Prostate gland (tissue), 2 donors: ENCODE data around the gene PFKFB3. TPM values are rescaled to one million over a fixed set of nuclear protein-coding genes. Genes with fewer than 3 reads are reported as not detected.

Experiments used
- DNase-seq: peaks from one replicate; pipeline ENCODE4 v3.0.0-alpha.2; 2019; ENCODE audit warnings: low spot score
- H3K27ac ChIP-seq, 2 donors: fragments of 200-600 bp; sonication (generic); 2 replicates each; pipeline ENCODE4 v1.5.1; 2017 to 2019
- H3K27me3 ChIP-seq: fragments of 200-600 bp; sonication (generic); replicated peaks from 2 replicates; pipeline ENCODE4 v1.5.1; 2019; ENCODE audit not compliant: insufficient read depth
- H3K36me3 ChIP-seq, 2 donors: fragments of 200-600 bp; sonication (generic); 1 replicate in 1 of 2; 2 replicates in 1 of 2; pipeline versions ENCODE4 v1.5.1 to v1.8.1; 2017 to 2019
- H3K4me1 ChIP-seq: fragments of 200-600 bp; sonication (generic); replicated peaks from 2 replicates; pipeline ENCODE4 v1.5.1; 2019
- H3K4me3 ChIP-seq, 2 donors: fragments of 200-600 bp; sonication (generic); 2 replicates each; pipeline ENCODE4 v1.5.1; 2017 to 2019
- H3K9me3 ChIP-seq: fragments of 200-600 bp; sonication (generic); 2 replicates; pipeline ENCODE4 v1.5.1; 2017
- CTCF ChIP-seq, 4 experiments: fragments of 200-600 bp in 2 of 4; fragments of 450-650 bp in 2 of 4; sonication (generic) in 2 of 4; IDR thresholded peaks; 1 replicate in 3 of 4; 2 replicates in 1 of 4; pipeline ENCODE4 v1.5.1; 2016 to 2019; ENCODE audit warnings: antibody characterized with exemption in 4 of 4, mild to moderate bottlenecking in 2 of 4, moderate library complexity in 2 of 4
- POLR2A ChIP-seq: fragments of 450-650 bp; IDR thresholded peaks from one replicate; pipeline ENCODE4 v1.6.1; 2016; ENCODE audit warnings: antibody characterized with exemption, mild to moderate bottlenecking
- POLR2AphosphoS5 ChIP-seq: sonication (generic); formaldehyde crosslinking; IDR thresholded peaks from one replicate; pipeline ENCODE4 v1.6.1; 2017; ENCODE audit warnings: antibody characterized with exemption
- WGBS: methylation state at CpG from one replicate; pipeline ENCODE4 v1.1.5; 2018; 5-methylcytosine and 5-hydroxymethylcytosine counted together
- intact Hi-C: fragments of 100-400 bp; cut with DNase I; formaldehyde crosslinking; loops from one replicate; pipeline ENCODE4 v1.14.2; 2022
- total RNA-seq, 2 donors: library from RNA; depleted of rRNA; stranded (reverse); fragments of >200 nt; gene quantifications; one replicate each; pipeline ENCODE4 v1.1.0, GENCODE V29; 2016

PFKFB3 gene
- total RNA-seq, 2 donors from 2014 or later, result 24.3 to 52.7 TPM

GRCh38 chr10:6167456-6167855 is 35.3 kb upstream of the PFKFB3 start:
- DNase-seq, result no peak
- Histone ChIP-seq H3K36me3 (no peaks in the 10 kb centered on the region), H3K4me3 (no peak overlapping the region), H3K27me3 (no peaks in the 10 kb centered on the region), H3K9me3 (no peaks in the 10 kb centered on the region), H3K27ac (no peak overlapping the region), H3K4me1 (no peaks in the 10 kb centered on the region)
- no peak for TF ChIP-seq POLR2AphosphoS5
- no peak for TF ChIP-seq CTCF (IDR thresholded peaks at IDR 0.05)
- TF ChIP-seq POLR2A, result no peak
- 92% methylated on average over 2 of the region's 2 CpGs for WGBS
- intact Hi-C loops, result no loop called here

GRCh38 chr10:6168084-6168483 is 34.6 kb upstream of the PFKFB3 start:
- 69% methylated on average over 3 of the region's 3 CpGs for WGBS
- intact Hi-C loops, result no loop called here
- Histone ChIP-seq H3K27me3 (no peaks in the 10 kb centered on the region), H3K27ac (no peak overlapping the region), H3K36me3 (no peaks in the 10 kb centered on the region), H3K4me1 (no peaks in the 10 kb centered on the region), H3K9me3 (no peaks in the 10 kb centered on the region), H3K4me3 (no peak overlapping the region)
- TF ChIP-seq CTCF (IDR thresholded peaks at IDR 0.05) (no peak), POLR2AphosphoS5 (no peak), POLR2A (no peak)
- no peak for DNase-seq

DNA sequence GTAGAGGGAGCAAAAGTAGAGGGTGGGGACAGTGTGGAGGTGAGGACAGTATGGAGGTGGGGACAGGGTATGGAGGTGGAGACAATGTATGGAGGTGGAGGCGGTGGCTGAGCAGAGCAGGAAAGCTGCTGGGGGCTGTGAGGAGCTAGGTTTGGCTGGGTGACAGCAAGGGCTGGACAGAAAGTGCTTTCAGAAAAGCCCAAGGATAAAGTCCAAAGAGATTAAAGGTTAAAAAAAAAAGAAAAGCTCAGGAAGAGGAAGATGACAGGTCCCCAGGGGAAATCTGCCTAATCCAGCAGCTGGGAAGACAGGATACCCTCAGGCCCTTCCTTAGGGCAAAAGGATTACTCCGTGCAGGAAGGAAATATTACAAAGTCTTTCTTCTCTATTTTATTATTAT is 32.1 kb upstream of the PFKFB3 start:
- Histone ChIP-seq H3K36me3 (no peaks in the 10 kb centered on the region), H3K9me3 (no peaks in the 10 kb centered on the region), H3K4me1 (no peaks in the 10 kb centered on the region), H3K4me3 (no peak overlapping the region), H3K27me3 (no peaks in the 10 kb centered on the region), H3K27ac (no peak overlapping the region)
- no peak for TF ChIP-seq POLR2AphosphoS5
- TF ChIP-seq POLR2A, result no peak
- no peak for TF ChIP-seq CTCF (IDR thresholded peaks at IDR 0.05)
- intact Hi-C loops, result no loop called here
- WGBS, result 68% methylated on average over 2 of the region's 2 CpGs
- DNase-seq, result no peak

GRCh38 chr10:6171881-6172695 is 30.6 kb upstream of the PFKFB3 start:
- no peaks in the 10 kb centered on the region for H3K4me1 ChIP-seq
- no peaks in the 10 kb centered on the region for H3K9me3 ChIP-seq
- no peaks in the 10 kb centered on the region for H3K27me3 ChIP-seq
- H3K4me3 ChIP-seq, result no peak overlapping the region
- DNase-seq, result no peak
- intact Hi-C loops, result no loop called here
- TF ChIP-seq POLR2A, result no peak
- TF ChIP-seq POLR2AphosphoS5, result peak; percentile 6
- H3K27ac ChIP-seq, result no peak overlapping the region
- 84% methylated on average over 23 of the region's 23 CpGs for WGBS
- no peaks in the 10 kb centered on the region for H3K36me3 ChIP-seq

DNA sequence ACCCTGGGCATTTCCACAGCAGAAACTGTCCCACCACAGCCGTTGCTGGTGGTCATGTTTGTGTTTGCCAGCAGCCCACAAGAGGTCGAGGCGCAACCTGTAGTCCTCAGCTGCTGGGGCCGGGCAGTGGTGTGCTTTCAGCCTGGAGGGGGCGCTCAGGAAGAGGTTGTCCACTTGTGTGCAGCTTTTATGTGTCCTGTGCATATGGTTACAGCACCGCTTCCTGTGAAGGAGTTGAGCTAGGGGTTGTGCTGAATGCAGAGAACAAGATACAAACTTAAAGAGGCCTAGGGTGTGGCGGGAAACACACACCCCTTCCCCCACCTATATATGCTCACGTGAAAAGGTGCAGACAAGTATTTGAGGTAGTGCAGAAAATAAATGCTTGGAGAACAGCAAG is 29.5 kb upstream of the PFKFB3 start:
- H3K9me3 ChIP-seq, result no peaks in the 10 kb centered on the region
- H3K27ac ChIP-seq, result no peak overlapping the region
- TF ChIP-seq POLR2AphosphoS5 (no peak), CTCF (IDR thresholded peaks at IDR 0.05) (no peak), POLR2A (no peak)
- H3K27me3 ChIP-seq, result no peaks in the 10 kb centered on the region
- no peaks in the 10 kb centered on the region for H3K4me1 ChIP-seq
- DNase-seq, result no peak
- 62% methylated on average over 8 of the region's 8 CpGs for WGBS
- no peak overlapping the region for H3K4me3 ChIP-seq
- no peaks in the 10 kb centered on the region for H3K36me3 ChIP-seq
- intact Hi-C loops, result no loop called here
